Thoracic aorta (tissue), 2 donors: ENCODE results near the gene RAI1. TPM values are rescaled to one million over a fixed set of nuclear protein-coding genes. Genes with fewer than 3 reads are reported as not detected.

Experiments used
- ATAC-seq: fragments of 150-250 bp; one replicate; pipeline ENCODE4 v1.8.0; 2017; ENCODE audit warnings: low read depth; ENCODE audit not compliant: insufficient number of reproducible peaks, low FRiP score
- DNase-seq: peaks from one replicate; pipeline ENCODE4 v3.0.0-alpha.2; 2020; ENCODE audit warnings: low spot score
- H3K27ac ChIP-seq, 2 donors: fragments of 200-600 bp; sonication (generic); 1 replicate in 1 of 2; 2 replicates in 1 of 2; pipeline ENCODE4 v1.5.1; 2016; ENCODE audit warnings: mild to moderate bottlenecking in 2 of 2, moderate library complexity in 2 of 2
- H3K27me3 ChIP-seq: fragments of 200-600 bp; sonication (generic); replicated peaks from 2 replicates; pipeline ENCODE4 v1.6.0; 2016; ENCODE audit warnings: mild to moderate bottlenecking; ENCODE audit not compliant: insufficient read depth
- H3K36me3 ChIP-seq: fragments of 200-600 bp; sonication (generic); one replicate; pipeline ENCODE4 v1.5.1; 2016
- H3K4me1 ChIP-seq, 2 donors: fragments of 200-600 bp; sonication (generic); 1 replicate in 1 of 2; 2 replicates in 1 of 2; pipeline versions ENCODE4 v1.5.1 to v1.6.0; 2016; ENCODE audit warnings: low read depth in 2 of 2, mild to moderate bottlenecking in 1 of 2; ENCODE audit not compliant: control insufficient read depth in 1 of 2
- H3K4me3 ChIP-seq: fragments of 200-600 bp; sonication (generic); 2 replicates; pipeline ENCODE4 v1.5.1; 2016; ENCODE audit warnings: mild to moderate bottlenecking
- H3K9me3 ChIP-seq: fragments of 200-600 bp; sonication (generic); 2 replicates; pipeline ENCODE4 v1.5.1; 2016
- total RNA-seq, 2 donors: library from RNA; depleted of rRNA; stranded (reverse); fragments of >200 nt; gene quantifications; one replicate each; pipeline versions ENCODE4 v1.1.0 to v1.2.3, GENCODE V29; 2016
- TF ChIP-seq, protein P1 (sequence below): fragments of 200-600 bp; sonication (generic); IDR thresholded peaks from one replicate; pipeline ENCODE4 v1.5.1; 2019; ENCODE audit warnings: antibody characterized with exemption

The RAI1 gene
- total RNA-seq, 2 donors from 2014 or later, result 21.0 to 31.5 TPM

DNA sequence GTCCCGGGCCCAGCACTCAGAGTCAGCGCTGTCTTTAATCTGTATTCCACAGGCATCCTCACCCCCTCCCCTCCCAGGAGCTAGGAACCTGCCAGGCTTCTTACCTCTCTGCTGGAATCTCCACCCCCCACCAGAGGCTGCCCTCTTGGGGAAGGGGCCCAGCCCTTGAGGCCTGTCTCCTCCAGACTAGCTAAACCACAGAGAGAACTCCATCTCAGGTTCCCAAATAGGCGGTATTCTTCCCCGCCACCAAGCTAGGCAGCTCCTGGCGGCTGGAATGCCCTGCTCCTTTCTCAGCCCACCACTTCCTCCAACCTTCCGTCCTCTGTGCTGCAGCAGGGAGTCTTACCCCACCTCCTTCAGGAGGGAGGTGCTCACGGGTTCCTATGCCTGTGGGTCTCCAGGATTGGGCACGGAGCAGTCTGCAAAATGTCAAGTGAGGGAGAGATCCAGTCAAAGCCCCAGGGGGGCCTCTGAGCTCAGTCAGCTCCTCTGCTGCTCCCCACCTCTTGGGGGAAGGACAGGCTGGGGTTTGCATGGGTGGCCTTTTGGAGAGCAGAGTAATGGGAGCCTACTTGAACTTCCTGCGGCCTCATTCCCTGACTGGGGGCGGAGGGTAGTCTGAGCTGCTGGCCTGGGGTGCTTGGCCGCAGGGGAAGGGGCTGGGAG is 99.8 kb downstream of the RAI1 start:
- TF ChIP-seq, protein P1, sequence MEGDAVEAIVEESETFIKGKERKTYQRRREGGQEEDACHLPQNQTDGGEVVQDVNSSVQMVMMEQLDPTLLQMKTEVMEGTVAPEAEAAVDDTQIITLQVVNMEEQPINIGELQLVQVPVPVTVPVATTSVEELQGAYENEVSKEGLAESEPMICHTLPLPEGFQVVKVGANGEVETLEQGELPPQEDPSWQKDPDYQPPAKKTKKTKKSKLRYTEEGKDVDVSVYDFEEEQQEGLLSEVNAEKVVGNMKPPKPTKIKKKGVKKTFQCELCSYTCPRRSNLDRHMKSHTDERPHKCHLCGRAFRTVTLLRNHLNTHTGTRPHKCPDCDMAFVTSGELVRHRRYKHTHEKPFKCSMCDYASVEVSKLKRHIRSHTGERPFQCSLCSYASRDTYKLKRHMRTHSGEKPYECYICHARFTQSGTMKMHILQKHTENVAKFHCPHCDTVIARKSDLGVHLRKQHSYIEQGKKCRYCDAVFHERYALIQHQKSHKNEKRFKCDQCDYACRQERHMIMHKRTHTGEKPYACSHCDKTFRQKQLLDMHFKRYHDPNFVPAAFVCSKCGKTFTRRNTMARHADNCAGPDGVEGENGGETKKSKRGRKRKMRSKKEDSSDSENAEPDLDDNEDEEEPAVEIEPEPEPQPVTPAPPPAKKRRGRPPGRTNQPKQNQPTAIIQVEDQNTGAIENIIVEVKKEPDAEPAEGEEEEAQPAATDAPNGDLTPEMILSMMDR, result peak; percentile 33
- Histone ChIP-seq H3K9me3 (no peaks in the 10 kb centered on the region), H3K27me3 (no peaks in the 10 kb centered on the region), H3K36me3 (no peaks in the 10 kb centered on the region), H3K4me3 (peak overlapping the region; percentile 85), H3K4me1 (peaks cover 13 to 48% of the 10 kb centered on the region in 2 donors), H3K27ac (peak overlapping the region; percentile 72)
- ATAC-seq (no peak), DNase-seq (no peak)

DNA sequence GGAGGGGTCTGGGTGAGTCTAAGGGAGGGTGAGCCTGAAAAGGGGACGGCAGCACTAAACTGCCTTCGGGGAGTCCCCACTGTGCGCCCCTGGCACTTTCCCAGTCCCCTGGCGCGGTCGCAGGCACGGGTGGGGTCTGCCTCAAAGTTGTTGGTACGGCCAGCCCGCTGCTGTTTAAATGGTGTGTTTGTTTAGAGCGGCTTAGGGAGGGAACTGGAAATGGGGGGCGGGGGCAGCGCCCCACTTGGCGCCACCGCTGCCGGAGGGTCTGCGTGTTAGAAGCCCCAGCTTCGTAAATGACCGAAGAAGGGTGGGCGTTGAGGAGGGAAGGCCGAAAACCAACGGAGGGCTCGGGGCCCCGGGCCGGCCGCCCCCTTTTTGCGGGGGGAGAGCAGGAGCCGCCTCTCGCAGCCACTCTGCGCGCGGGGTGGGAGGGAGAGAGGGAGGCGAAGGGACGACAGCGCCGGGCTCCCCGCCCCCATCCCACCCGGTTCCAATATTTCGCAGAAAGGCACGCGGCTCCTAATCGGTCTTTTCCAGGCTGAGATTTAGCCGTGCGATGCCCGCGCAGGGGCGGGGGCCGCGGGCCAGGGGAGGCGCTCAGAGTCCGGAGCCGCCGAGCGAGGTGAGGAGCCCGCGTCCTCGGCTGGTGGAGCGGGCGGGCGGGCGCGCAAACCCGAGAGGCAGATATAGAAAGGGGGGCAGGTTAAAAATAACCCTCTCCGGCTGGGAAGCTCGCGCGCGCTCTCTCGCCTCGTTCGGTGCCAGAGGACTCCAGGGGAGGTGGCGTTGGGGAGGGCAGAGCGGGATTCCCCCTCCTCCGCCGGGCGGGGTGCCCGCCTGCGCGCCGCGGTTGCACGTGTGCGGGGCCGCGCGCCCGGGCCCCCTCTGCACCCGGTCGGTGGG is 100.6 kb downstream of the RAI1 start:
- TF ChIP-seq, protein P1, result no peak
- no peaks in the 10 kb centered on the region for H3K36me3 ChIP-seq
- H3K4me3 ChIP-seq, result peak overlapping the region; percentile 85
- ATAC-seq (peak; percentile 62), DNase-seq (no peak)
- H3K9me3 ChIP-seq, result no peaks in the 10 kb centered on the region
- no peaks in the 10 kb centered on the region for H3K27me3 ChIP-seq
- H3K4me1 ChIP-seq, result peaks cover 13 to 48% of the 10 kb centered on the region in 2 donors
- peak overlapping the region; percentile 72 for H3K27ac ChIP-seq

DNA sequence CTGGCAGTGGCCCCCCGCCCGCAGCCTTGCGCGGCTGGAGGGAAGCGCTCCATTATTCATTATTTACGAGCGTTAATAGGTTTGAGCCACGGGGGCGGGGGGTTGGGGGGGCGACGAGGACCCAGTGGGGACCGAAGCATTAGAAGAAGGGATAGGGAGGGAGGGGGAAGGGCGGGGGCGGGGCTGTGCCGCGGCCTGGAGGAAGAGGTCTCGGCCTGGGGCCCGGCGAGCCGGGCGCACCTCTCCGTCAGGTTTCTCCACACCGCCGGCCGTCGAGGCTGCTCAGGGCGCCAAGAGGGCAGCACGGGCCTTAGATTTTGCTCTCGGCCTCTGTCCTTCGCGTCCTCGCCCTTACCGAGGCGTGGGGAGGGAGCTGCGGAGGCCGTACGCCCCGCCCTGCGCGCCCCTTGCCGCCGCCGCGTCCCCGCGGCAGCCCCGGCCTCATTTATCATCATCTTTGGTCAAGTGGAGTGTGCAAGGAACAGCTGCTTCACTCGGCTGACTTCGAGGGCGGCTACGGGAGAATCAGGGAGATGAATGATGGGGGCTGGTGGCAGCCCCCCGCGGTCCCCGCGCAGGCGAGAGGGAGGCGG is 101.4 kb downstream of the RAI1 start:
- peak overlapping the region in 1 of 2 donors; percentile 72 for H3K27ac ChIP-seq
- TF ChIP-seq, protein P1, result no peak
- H3K27me3 ChIP-seq, result no peaks in the 10 kb centered on the region
- no peaks in the 10 kb centered on the region for H3K9me3 ChIP-seq
- DNase-seq, result no peak
- H3K4me1 ChIP-seq, result peaks cover 13 to 48% of the 10 kb centered on the region in 2 donors
- H3K36me3 ChIP-seq, result no peaks in the 10 kb centered on the region
- H3K4me3 ChIP-seq, result peak overlapping the region; percentile 85
- ATAC-seq, result no peak

GRCh38 chr17:17783116-17783824 is 102.0 kb downstream of the RAI1 start:
- Histone ChIP-seq H3K36me3 (no peaks in the 10 kb centered on the region), H3K9me3 (no peaks in the 10 kb centered on the region), H3K27ac (no peak overlapping the region), H3K4me3 (peak overlapping the region; percentile 85), H3K4me1 (peaks cover 13 to 48% of the 10 kb centered on the region in 2 donors), H3K27me3 (no peaks in the 10 kb centered on the region)
- no peak for DNase-seq
- TF ChIP-seq, protein P1, result no peak
- no peak for ATAC-seq
